D341Med (cell line): ENCODE results near the gene TBC1D9.

Experiments
- DNase-seq: peaks from one replicate; pipeline ENCODE4 v3.0.0; 2012; ENCODE audit warnings: low spot score

Gene TBC1D9

DNA sequence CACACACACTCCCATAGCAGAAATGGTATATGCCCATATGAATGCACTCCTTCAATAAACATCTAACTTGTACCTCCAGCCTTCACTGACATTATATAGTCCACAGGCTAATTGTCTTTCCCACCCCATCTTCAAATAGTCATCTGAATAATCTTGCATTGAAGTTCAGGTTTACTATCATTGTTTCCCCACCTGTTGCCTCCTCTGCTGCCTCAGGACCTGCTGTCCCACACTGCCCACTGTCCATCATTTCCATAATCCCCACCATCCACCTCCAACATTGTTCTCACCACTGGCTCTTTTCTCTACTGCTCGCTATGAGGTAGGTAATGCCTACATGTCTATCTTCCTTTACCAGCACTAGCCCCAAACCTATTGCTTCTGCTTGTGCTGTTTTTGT, 66.1 kb downstream of the TBC1D9 start:
- no peak for DNase-seq

DNA sequence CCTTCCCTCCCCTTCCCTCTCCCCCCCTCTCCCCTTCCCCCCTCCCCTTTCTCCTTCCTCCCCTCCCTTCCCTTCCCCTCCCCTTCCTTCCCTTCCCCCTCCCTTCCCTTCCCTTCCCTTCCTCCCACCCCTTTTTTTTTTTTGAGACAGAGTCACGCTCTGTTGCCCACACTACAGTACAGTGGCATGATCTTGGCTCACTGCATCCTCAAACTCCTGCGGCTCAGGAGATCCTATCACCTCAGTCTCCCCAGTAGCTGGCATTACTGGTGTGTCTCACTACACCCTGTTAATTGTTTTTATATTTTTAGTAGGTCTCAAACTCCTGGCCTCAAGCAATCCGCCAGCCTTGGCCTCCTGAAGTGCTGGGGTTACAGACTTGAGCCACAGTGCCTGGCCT, 66.6 kb downstream of the TBC1D9 start:
- no peak for DNase-seq

DNA sequence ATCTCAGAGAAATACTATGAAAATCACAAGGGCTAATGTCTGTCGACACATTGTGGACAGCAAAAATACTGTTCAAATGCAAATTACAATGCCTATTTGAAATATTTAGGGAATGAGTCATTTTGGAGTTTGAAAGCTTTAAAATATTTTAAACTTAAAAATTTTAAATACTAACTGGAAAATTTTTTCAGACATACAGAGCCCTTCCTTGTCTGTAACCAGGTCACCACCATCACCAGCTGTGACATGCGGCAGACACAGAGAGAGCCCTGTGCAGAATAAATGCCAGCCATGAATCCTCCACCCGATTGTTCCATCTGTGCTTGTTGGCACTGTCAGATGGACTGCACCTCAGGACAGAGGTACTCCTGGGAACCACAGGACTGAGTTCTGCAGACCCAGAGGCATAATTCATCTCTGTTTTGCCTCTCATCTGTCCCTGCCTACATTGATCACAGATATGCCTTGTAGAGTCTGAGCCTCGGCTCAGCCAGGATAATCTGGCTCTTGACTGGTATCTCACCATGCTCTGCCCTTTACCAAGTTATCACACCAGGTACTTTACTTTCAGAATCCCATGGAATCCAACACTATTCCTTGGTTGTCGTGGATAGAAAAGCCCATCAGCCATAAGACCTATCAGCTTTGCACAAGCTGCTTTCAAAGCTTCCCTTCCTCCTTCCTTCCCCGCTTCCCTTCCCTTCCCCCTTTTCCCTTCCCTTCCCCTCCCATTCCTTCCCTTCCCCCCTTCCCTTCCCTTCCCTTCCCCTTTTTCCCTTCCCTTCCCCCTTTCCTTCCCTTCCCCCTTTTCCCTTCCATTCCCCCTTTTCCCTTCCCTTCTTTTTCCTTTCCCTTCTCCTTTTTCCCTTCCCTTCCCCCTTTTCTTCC, 67.2 kb downstream of the TBC1D9 start:
- peak; percentile 37 for DNase-seq

DNA sequence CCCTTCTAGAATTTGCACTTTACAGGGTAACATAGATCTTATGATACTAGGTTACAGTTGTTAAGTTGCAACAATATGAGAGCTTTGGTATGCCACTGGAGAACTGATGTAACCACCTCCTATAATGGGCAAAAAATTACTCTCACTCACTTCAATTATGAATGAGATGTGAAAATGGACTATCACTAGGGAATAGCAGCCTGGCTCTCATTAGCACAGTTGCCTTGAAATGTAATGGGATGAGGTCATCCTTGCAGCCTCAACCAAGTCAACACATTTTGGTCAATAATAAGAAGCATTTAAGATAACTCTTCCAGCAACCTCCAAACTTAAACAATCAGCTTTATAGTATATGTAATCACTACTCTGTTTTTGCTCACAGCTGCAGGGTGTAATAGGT, 69.4 kb downstream of the TBC1D9 start:
- no peak for DNase-seq

DNA sequence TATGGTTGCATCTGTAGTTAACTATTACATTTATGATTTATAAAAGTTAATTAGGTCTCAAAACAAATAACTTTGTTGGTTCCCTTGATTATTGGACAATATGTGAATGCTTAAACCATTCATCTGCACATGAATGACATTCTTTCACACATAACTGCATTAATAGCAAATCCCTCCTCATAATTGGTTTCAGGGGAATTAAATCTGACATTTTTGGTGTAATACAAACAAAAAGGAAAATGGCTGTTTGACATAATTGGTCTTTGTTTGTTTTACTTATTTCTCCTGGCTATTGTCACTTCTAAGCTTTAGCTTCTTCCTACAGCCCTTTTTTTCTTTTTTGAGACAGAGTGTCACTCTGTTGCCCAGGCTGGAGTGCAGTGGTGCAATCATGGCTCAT, 71.9 kb downstream of the TBC1D9 start:
- DNase-seq = no peak

DNA sequence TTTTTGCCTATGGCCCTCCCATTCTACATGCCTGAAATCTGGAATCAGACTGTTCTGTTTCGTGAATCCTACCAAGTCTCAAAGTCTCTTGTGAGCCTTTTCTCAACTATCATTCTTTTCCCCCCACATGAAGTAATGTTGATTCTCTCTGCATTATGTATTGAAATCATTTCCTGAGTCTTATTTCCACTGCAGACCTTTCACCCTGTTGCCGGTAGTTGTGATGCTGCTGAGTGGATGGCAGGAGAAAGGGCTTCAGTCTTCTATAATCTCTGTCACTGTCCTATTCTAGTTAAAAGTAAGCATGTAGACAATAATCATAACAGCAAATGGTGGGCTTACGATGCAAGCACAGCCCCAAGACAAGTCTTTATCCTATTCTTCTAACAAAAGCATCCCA, 75.0 kb downstream of the TBC1D9 start:
- DNase-seq = no peak

DNA sequence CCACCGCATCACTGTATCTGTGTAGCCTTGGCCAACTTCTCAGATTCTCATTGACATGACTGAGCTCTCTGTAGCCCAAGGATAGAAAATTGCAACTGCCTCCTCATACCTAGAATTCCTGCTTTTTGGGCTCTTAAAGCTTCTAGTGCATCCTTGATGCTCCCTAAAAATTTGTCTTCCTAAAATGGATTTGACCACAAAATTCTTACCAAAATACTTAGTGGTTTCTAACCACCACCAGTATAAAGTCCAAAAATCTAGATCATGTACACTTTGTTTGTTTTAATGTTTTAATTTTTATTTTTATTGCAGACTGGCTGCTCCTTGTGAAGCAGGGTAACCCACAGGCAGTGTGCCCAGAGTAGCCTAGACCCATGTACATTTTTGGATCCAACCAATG, 75.5 kb downstream of the TBC1D9 start:
- no peak for DNase-seq

DNA sequence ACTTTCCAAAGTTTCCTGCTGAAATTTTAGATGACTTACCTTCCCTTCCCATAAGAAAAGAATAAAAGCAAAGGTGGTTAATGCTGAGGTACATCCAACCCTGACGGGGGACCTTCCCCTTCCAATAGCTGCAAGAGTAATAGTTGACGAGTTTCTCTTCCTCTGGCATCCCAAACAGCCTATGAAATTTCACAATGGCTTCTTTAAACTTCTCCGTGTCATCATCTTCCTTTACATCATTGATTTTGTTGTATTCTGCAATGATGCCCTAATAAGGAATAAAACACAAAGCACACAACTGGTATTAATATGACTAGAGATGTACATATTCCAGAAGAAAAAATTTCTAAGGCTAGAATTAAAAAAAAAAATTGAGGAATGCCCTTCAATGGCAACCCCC, 76.6 kb downstream of the TBC1D9 start:
- no peak for DNase-seq

DNA sequence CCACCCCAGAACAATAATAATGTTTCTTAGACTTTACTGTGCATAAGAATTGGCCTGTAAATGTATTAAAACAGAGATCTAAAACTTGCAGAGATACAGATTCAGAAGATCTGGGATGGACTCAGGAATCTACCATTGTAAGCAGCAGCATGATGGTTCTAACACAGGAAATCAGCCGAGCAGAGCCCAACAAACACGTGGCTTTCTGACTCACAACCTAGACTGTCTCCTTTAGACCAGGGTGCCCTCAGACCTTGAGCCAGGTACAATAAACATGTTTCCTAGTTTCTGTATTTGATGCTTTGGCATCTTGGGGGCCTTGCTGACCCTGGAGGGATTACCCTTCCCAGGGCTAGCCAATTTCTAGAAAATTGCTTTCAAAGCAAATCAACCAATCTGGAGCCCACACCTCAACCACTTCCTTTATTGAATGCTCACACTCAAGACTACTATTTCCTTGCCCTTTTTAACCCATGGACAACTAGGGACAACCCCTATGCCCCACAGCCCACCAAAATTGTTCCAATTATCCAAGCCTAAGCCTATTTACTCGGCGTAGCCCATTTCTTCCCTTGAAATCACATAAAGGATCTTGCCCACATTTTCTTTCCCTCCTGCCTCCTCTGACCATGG, 80.5 kb downstream of the TBC1D9 start:
- no peak for DNase-seq

DNA sequence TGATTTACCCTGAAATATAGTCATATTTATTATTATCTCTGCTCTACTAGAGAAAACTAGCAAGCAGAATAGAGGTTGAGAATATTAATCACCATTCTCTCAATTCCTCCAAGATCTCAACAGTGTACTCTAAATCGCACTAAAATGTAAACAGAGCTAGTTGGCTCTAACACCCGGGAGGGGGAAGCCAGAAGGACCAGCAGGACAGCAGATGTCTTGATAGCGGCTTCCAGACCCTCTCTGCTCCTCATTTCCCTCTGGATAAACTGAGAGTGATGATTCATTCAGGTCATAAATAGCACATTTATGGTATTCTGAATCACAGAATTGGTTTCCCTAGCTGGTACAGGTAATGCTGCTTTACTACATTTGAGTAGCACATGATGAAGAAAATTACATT, 82.5 kb downstream of the TBC1D9 start:
- DNase-seq = no peak

DNA sequence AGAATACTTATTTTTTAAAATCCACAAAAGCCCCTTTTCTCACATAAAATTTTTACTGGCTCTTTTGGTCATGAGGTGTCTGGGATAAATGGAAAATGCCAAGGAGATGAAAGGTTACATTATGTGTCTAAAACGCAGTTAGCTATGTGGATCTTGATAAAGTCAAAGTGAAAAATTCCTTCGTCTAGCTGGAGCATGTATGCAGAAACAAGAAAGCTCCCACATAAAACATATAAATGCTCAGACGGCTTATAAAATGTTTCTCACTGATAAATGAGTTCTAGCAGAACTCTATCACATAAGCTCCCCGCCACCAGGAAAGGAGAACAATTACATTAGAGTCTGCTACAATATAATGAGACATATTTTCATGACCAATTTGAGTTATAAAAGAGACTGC, 83.8 kb downstream of the TBC1D9 start:
- no peak for DNase-seq

DNA sequence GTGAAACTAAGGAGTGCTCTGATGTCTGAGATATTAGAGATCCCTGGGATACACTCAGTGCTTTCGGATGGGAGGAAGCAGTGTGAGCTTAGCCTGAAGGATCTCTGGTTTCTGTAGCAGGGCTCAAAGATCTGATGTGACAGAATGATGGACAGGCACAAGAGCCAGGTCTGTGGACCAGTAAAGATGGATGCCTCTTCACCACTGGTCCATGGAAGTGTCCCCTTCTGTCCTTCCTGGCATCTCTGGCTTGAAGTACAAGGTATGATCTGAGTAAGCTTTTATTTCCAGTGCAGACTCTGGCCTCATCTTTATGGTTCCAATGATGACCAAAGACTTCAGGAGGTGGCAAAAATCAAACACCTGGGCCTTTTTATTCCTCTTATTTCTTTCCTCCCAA, 88.1 kb downstream of the TBC1D9 start:
- no peak for DNase-seq

DNA sequence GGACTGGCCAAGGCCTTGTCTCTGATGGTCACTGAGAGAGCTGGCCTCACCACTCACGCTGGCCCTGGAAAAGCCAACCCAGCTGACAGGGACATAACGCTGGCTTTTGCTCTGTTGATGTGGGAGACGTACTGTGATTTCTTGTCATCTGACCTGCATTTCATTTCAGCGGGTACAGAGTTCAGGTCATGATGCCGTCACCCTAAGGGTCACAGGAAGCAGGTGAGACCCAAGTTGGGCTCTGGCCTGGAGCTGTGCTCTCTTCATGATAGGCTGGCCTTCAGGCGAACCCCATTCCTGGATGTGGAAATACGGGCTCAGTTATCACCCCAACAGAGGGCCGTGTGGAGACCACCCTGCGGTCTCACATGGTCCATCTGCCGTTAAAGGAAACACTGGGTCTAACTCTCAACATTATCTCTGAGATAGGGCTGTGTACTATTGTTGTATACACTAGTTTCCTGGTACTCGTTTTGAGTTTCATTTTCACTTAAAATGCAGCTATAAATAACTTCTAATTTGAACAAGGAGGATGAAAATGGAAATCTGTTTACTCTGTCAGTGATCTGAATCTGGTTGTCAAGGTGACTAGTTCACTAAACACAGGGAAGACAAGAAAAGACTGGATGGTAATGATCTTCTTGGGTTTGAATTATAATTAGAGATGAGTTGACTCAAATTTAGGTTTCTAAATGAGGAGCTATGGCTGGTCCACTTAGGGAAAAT, 89.1 kb downstream of the TBC1D9 start:
- no peak for DNase-seq

DNA sequence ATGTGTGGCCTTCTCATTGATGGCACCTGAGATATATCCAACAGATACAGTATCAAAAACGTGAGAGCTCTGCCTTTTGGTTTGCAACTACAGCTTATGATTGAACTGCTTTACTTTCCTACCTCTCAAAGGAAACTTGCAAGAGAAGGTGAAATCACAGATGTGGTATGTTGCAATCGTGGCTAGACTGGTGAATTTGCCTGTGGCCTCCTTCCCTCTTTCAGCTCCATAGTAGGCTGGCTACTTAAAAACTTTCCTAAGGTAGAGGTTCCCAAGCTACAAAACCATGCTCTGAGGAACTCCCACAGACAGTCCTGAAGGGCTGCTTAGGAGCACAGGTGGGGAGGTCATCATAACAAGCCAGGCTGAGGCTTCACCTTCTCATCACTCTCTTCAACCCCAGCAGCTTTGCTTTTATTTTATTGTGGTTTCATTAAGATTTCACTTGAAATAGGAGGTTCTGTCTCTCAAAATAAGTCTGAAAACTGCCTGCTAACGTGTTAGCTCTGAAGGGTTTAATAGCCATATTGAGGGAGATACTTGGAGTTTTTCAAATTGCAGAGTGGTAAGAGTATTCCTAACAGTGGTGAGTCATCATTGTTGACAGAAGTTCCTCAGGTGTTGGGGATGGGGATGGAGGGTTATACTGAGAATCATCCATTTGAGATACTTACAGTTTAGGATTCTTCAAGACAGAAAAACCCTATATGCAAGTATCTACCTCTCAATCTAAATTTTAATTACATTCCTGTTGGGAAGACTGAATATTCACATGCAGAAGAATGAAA, 93.9 kb downstream of the TBC1D9 start:
- no peak for DNase-seq

DNA sequence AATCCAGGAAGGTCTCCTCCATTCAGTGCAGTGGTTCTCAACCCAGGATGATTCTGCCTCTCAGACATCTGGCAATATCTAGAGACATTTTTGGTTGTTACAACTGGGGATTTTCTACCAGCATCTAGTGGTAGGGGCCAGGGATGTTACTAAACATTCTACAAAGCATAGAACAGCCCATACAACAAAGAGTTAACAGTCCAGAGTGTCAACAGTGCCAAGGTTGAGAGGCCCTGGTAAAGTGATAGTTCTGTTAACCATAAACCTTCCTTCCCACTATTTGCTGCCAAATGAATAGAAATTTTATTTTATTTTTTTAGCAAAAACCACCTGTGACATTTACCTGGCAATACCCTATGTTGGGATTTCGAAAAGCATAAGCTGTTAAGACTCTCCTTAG, 94.6 kb downstream of the TBC1D9 start:
- DNase-seq = no peak

DNA sequence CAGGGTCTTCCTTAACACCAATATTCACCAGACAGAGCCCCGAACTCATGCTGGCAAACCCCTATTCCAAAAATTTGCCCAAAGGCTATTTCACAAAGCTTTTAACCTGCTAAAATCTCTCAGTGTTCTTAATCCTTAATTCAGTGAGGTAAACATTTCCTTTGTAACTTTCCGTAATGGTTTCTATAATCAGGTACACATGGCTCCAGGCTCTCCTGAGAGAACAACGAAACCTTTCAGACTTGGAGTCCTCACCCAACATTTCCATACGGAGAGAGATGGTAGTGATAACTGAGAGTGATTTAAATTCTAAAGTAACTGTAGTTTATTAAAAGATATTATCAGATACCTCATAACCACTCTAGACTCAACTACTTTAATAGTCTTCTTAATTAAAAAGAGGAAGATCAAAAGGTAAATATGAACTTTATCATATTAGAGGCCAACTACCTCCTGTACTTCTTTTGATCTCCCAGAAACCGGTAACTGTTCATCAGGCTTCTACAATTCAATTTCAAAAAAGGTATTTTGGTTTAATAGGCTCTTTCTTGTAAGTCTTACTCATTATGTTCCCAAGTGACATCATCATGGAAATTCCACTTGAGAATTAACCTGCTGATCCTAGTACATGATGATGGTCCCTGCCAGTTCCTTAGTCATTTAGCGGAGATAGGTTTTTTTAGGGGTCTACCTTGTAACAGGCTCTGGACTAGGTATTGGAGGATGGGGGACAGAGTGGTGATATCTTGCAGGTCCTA, 96.1 kb downstream of the TBC1D9 start:
- DNase-seq = no peak

DNA sequence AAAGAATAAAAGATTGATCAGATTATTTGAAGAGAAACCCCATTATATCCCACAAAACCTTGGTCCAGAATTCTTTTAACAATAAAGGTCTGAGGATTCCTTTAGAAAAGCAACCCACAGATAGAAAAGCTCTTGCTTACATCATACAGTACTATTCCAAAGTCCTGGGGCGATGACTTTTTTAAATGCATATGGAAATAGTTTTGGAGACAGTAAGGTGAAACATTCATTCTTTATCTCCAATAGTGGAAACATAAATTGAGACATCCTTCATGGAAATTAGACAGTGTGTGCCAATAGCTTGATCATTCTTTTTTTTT, 101.7 kb downstream of the TBC1D9 start:
- no peak for DNase-seq

DNA sequence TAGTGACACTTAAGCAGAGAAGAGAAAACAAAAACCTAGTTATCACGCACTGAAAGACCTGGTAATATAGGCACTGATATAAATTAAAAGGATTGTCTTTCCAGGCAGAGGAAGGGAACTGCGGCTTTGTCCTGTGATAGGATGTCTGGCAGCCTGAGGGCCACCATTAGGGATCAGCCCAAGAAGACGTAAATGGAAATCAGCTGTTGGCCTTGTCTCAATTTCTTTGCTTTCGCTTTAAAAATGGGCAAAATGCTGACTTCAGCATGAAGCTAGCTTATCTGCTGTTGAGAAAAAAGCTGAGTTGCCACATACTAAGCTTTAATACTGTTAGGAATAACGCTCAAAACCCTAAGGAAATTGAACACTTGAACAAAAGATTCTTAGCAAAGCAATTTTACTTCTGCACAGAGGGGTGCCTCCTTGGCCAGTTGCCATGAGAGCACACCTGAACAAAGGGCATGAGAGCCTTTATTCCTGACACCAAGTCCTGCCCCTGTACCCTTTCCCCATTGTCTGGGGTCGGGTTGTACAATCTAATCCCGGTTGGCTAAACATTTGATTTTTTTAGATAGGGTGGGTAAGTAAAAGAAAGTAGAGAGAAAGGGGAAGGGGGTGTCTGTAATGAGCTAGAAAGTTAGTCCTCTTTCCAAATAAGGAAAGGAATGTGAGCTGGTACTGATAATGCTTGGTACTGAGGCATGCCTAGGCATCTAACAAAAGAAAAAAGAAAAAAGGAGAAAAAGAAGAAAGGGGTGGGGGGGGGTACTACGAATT, 102.3 kb downstream of the TBC1D9 start:
- no peak for DNase-seq

DNA sequence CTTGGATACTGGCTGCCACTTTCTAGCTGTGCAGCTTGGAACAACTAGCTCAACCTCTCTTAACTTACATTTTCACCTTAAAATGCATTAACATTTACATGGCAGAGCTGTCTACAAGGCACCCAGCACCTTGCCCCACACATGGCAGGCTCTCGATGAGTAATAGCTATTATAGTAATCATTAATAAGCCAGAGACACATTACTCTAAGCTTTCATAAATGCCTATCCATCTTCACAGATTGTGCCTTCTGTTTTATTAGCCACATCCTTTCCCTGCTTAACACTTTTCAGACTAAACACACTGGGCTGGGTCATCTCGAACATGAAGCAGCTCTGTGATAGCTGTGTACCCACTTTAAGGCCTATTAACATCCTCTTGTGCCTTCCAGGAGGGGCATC, 103.6 kb downstream of the TBC1D9 start:
- DNase-seq = no peak

DNA sequence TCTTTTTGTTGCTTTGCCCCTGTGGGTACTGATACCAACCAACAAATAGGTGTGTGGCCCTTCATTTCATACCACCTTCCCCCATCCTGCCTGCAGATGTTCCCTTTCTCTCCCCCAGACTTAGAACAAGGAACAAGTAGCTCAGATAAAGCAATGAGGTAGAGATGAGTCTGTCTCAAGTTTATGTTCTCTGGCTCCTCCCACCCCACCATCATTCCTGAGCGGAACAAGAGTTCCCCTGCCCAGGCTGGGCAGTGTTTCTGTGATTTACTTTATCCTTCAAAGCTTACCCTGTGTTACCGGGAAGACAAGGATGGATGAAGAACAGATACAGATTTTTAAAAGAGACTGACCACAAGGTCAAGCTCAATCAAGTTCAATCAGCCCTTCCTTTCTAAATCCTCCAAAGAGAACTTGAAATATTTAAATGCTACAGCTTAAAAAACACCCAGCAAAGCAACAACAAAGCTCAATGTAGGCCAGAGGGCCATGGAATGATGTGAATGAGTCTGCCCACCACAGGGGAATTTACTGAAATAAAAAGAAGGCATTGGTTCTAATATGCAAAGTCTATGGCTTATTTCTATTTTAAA, 107.4 kb downstream of the TBC1D9 start:
- no peak for DNase-seq
